Colonic mucosa (tissue), 4 donors: ENCODE data around the gene SYNDIG1. TPM values are rescaled to one million over a fixed set of nuclear protein-coding genes. Genes with fewer than 3 reads are reported as not detected.
A peak's percentile ranks its signal among the peaks of the same experiment; 100 is the strongest.

ENCODE experiments used
- DNase-seq: peaks from one replicate; pipeline ENCODE4 v3.0.0-alpha.2; 2020
- H3K27ac ChIP-seq: fragments of 200-600 bp; one replicate; pipeline ENCODE4 v1.8.0; 2021
- H3K27me3 ChIP-seq: fragments of 200-600 bp; one replicate; pipeline ENCODE4 v1.8.0; 2021
- H3K36me3 ChIP-seq: fragments of 200-600 bp; one replicate; pipeline ENCODE4 v1.8.0; 2021
- H3K4me1 ChIP-seq: fragments of 200-600 bp; one replicate; pipeline ENCODE4 v1.8.0; 2021; ENCODE audit warnings: mild to moderate bottlenecking
- H3K4me3 ChIP-seq: fragments of 200-600 bp; one replicate; pipeline ENCODE4 v1.8.0; 2021
- H3K9ac ChIP-seq, 2 donors: one replicate each; pipeline ENCODE4 v1.7.0; 2013; ENCODE audit warnings: control low read depth in 2 of 2, low read depth in 2 of 2, low read length in 2 of 2
- H3K9me3 ChIP-seq: fragments of 200-600 bp; one replicate; pipeline ENCODE4 v1.8.0; 2021
- intact Hi-C: fragments of 100-400 bp; cut with DNase I; formaldehyde crosslinking; loops from one replicate; pipeline ENCODE4 v1.14.1; 2022
- total RNA-seq, 2 donors: library from RNA; stranded (reverse); fragmentation: NEBNext Ultra II Directional in 1 of 2; extraction: Animal tissue kit (Norgen Biotek cat#: 25700) in 1 of 2; gene quantifications; one replicate each; pipeline ENCODE4 v1.2.1, GENCODE V29; 2021
- TF ChIP-seq, protein P1 (sequence below): fragments of 200-600 bp; IDR thresholded peaks from one replicate; pipeline ENCODE4 v1.8.0; 2022; ENCODE audit warnings: antibody characterized with exemption, mild to moderate bottlenecking
- donor health status: healthy.
- donor health status: DM: no; HTN: no; CAD: no.
- donor health status: DM: no; HTN: no; CAD: no.

The SYNDIG1 gene
- total RNA-seq, 2 donors from 2014 or later: 0.10 to 0.19 TPM

DNA sequence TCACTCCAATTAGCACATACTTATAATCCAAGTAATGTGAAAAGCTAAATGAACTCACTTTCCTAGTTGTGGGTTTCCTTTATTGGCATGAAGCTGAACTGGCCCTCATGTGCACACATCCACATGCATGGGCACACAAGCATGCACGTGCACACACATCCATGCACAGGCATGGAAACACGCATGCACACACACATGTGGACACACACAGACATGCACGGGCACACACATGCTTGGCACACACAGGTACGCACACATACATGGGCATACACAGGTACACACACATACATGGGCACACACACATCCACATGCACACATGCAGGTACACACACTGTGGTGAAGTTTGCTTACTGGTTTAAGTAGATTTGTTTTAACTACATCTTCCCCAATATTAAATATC is 23.8 kb downstream of the SYNDIG1 start:
- Histone ChIP-seq H3K9me3 (no peaks in the 10 kb centered on the region), H3K9ac (no peak overlapping the region), H3K36me3 (no peaks in the 10 kb centered on the region), H3K27ac (no peak overlapping the region), H3K4me3 (no peak overlapping the region), H3K4me1 (no peaks in the 10 kb centered on the region), H3K27me3 (no peaks in the 10 kb centered on the region)
- peak; percentile 2 for DNase-seq
- TF ChIP-seq, protein P1, sequence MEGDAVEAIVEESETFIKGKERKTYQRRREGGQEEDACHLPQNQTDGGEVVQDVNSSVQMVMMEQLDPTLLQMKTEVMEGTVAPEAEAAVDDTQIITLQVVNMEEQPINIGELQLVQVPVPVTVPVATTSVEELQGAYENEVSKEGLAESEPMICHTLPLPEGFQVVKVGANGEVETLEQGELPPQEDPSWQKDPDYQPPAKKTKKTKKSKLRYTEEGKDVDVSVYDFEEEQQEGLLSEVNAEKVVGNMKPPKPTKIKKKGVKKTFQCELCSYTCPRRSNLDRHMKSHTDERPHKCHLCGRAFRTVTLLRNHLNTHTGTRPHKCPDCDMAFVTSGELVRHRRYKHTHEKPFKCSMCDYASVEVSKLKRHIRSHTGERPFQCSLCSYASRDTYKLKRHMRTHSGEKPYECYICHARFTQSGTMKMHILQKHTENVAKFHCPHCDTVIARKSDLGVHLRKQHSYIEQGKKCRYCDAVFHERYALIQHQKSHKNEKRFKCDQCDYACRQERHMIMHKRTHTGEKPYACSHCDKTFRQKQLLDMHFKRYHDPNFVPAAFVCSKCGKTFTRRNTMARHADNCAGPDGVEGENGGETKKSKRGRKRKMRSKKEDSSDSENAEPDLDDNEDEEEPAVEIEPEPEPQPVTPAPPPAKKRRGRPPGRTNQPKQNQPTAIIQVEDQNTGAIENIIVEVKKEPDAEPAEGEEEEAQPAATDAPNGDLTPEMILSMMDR: no peak
- intact Hi-C loops: no loop called here

DNA sequence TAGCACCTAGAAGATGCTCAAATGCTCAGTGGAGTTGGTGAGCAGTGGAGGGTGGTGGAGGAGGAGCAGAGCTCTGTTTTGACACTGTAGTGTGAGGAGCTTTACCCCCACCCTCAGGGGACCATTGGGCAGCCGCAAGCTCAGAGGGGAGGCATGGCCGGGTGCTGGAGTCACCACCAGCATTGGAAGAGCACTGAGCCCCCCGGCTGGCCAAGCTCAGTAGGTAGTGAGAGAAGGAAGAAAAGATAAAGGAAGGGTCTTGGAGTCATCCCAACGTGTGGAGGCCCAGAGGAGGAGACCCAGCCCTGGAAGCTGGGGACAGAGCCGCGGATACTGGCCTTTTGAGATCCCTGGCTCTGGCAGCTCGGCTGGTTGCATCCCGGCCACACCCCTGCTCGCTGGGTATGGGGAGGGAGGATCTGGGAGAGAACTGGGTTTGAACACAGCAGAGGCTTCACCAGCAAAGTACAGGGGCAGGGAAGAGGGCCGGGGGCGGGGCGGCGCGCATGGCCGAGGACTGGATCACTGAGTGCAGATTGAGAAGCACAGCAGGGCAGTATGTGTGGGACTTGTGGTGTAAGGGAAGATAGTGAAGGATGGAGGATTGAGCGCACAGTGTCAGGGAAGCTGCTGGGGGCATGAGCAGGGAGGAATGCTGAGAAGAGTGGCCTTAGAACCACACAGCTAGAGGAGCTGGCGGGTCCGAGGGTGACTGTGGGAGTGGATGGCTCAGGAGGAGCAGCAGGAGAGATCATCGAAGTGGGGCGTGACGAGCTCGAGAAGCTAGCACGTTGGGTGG is 24.4 kb downstream of the SYNDIG1 start:
- intact Hi-C loops: no loop called here
- H3K4me1 ChIP-seq: no peaks in the 10 kb centered on the region
- TF ChIP-seq, protein P1: no peak
- no peak for DNase-seq
- no peaks in the 10 kb centered on the region for H3K36me3 ChIP-seq
- H3K4me3 ChIP-seq: no peak overlapping the region
- H3K27ac ChIP-seq: no peak overlapping the region
- H3K9ac ChIP-seq: no peak overlapping the region
- no peaks in the 10 kb centered on the region for H3K9me3 ChIP-seq
- no peaks in the 10 kb centered on the region for H3K27me3 ChIP-seq

DNA sequence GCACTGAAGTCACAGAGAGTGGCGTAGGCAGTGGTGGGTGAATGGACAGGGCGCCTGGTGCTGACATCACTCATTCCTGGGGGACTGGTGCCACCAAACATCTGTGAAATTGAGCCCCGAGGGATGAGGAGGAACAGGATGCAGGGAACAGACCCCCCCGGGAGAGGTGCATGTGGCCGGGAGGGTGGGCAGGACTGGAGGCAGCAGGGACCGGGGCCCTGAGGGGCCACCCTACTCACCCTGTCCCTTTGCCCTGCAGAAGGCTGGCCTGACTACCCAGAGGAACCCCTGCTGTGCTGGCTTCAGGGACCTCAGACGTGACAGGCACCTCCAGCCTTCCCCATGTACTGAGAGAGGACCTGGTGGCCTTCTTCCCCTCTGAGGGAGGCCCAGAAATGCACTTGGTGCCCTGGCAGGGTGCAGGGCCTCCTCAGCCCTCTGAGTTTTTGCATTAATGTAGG is 25.1 kb downstream of the SYNDIG1 start:
- intact Hi-C loops: no loop called here
- Histone ChIP-seq H3K4me1 (no peaks in the 10 kb centered on the region), H3K27ac (no peak overlapping the region), H3K4me3 (no peak overlapping the region), H3K9me3 (no peaks in the 10 kb centered on the region), H3K27me3 (no peaks in the 10 kb centered on the region), H3K9ac (no peak overlapping the region), H3K36me3 (no peaks in the 10 kb centered on the region)
- no peak for DNase-seq
- TF ChIP-seq, protein P1: no peak

GRCh38 chr20:24495266-24495665 is 25.8 kb downstream of the SYNDIG1 start:
- Histone ChIP-seq H3K9ac (no peak overlapping the region), H3K4me3 (no peak overlapping the region), H3K36me3 (no peaks in the 10 kb centered on the region), H3K27me3 (no peaks in the 10 kb centered on the region), H3K27ac (no peak overlapping the region), H3K9me3 (no peaks in the 10 kb centered on the region), H3K4me1 (no peaks in the 10 kb centered on the region)
- DNase-seq: no peak
- TF ChIP-seq, protein P1: no peak
- intact Hi-C loops: no loop called here

DNA sequence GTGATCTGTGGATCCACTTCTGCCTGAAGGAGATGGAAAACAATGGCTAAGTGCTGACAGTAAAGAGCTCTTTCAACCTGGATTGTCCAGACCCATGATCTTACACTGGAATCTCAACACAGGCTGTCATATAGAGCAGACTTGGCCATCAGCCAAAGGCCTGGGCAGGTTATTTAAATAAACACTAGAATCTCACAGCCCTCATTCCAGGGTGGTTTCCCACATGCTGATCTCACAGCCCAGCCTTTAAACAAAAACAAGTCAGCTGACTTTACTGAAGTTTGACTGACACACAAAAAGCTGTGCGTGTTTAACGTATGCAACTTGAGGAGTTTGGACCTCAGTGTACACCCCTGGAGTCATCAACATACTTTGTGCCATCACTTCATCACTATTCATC is 28.4 kb downstream of the SYNDIG1 start:
- intact Hi-C loops: no loop called here
- H3K27me3 ChIP-seq: no peaks in the 10 kb centered on the region
- no peak overlapping the region for H3K4me3 ChIP-seq
- H3K4me1 ChIP-seq: no peaks in the 10 kb centered on the region
- TF ChIP-seq, protein P1: no peak
- H3K9ac ChIP-seq: no peak overlapping the region
- no peak for DNase-seq
- H3K36me3 ChIP-seq: no peaks in the 10 kb centered on the region
- no peaks in the 10 kb centered on the region for H3K9me3 ChIP-seq
- no peak overlapping the region for H3K27ac ChIP-seq
